ENCODE results near the gene TOPBP1.
"Not testable (repeated sequence)": the region's sequence is repeated elsewhere in the genome, so short reads cannot be mapped to it uniquely, and the experiment has no call there.

Gene TOPBP1

DNA sequence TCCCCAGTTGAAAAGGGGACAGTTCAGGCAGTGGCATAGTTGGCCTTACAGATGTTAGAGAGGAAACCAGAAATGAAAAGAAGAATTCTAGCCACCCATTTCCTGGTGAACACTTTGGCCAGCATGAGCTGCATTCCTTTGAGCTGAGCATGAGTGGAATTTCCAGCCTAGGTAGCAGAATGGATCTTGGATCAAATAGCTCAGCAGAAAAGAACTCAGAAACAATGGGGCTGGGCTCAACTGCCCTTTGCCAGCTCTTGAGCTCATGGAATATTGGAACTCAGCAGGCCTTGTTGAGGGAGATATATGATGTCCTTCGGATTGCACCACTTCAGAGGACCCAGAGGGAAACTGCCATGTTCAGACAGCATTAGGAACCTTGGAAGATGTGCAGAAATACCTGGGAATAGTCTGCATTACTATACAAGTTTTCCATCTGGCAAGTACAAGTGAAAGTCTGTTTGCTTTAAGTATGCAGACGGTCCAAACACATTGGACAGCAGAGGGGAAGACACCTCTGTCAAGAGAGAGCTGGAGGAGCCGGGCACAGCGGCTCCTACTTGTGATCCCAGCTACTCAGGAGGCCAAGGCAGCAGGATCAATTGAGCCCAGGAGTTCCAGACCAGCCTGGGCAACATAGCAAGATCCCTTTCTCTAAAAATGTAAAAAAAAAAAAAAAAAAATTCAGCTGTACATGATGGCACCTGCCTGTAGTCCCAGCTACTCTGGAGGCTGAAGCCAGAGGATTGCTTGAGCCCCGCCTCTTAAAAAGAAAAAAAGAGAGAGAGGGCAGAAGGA lies 91.4 kb downstream of the TOPBP1 start:
- no peak for DNase-seq

- no peak for DNase-seq
Measured at GRCh38 chr3:133568294-133569014, 93.3 kb downstream of the TOPBP1 start.

- DNase-seq: no peak
Measured at GRCh38 chr3:133563816-133564215, 97.9 kb downstream of the TOPBP1 start.

GRCh38 chr3:133563186-133563591 lies 98.6 kb downstream of the TOPBP1 start:
- no peak for DNase-seq

DNA sequence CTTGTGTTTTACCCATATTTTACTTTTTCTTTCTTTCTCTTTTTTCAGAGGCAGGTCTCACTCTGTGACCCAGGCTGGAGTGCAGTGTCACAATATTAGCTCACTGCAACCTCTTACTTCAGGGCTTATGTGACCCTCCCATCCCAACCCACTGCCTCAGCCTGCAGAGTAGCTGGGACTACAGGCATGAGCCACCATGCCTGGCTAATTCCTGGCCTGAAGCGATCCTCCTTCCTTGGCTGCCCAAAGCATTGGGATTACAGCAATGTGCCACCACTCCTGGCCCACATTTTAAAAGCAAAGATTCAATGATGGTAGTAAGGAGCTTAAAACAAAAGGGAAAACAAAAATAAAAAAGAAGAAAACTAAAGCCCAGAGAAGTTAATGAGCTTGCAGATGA lies 99.4 kb downstream of the TOPBP1 start:
- DNase-seq: no peak

DNA sequence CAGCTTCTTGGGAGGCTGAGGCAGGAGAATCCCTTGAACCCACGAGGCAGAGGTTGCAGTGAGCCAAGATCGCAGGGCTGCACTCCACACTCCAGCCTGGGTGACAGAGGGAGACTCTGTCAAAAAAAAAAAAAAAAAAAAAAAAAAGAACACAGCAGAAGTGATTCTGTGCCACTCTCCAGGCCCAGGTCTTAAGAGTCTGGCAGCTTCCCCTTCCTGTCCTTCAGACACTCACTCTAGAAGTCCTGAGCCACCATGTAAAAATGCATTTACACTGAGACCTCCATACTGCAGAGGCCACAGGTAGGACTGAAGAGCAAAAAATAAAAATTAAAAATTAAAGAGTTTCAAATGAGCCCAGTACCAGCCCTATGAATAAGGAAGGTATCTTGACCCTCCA lies 100.1 kb downstream of the TOPBP1 start:
- DNase-seq: no peak

DNA sequence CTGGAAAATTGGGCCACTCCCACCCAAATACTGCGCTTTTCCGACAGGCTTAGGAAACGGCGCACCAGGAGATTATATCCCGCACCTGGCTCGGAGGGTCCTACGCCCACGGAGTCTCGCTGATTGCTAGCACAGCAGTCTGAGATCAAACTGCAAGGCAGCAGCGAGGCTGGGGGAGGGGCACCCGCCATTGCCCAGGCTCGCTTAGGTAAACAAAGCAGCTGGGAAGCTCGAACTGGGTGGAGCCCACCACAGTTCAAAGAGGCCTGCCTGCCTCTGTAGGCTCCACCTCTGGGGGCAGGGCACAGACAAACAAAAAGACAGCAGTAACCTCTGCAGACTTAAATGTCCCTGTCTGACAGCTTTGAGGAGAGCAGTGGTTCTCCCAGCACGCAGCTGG lies 110.2 kb downstream of the TOPBP1 start:
- not testable (repeated sequence) for DNase-seq

Data from effector CD8-positive, alpha-beta T cell (primary cell).